AG08395 (cell line): ENCODE measurements around the gene ZGPAT.
"Not testable (repeated sequence)": the region's sequence is repeated elsewhere in the genome, so short reads cannot be mapped to it uniquely, and the experiment has no call there.

Experiments used
- DNase-seq: peaks from one replicate; pipeline ENCODE4 v3.0.0; 2012; ENCODE audit warnings: mixed read lengths, low spot score

Gene ZGPAT

GRCh38 chr20:63766695-63767426 lies 59.0 kb downstream of the ZGPAT start:
- DNase-seq: no peak

- no peak for DNase-seq
Observed at GRCh38 chr20:63767456-63767855, 59.6 kb downstream of the ZGPAT start.

- DNase-seq: no peak
Observed at GRCh38 chr20:63767886-63768285, 60.0 kb downstream of the ZGPAT start.

- DNase-seq: no peak
Observed at GRCh38 chr20:63768591-63769515, 61.0 kb downstream of the ZGPAT start.

- DNase-seq: no peak
Observed at GRCh38 chr20:63769891-63770474, 62.1 kb downstream of the ZGPAT start.

- DNase-seq: no peak
Observed at GRCh38 chr20:63771046-63771707, 63.3 kb downstream of the ZGPAT start.

- DNase-seq: peak; percentile 17
Observed at GRCh38 chr20:63772781-63773518, 65.1 kb downstream of the ZGPAT start.

- no peak for DNase-seq
Observed at GRCh38 chr20:63773571-63774241, 65.9 kb downstream of the ZGPAT start.

- DNase-seq: no peak
Observed at GRCh38 chr20:63774306-63774705, 66.5 kb downstream of the ZGPAT start.

GRCh38 chr20:63775096-63775978 lies 67.5 kb downstream of the ZGPAT start:
- peak; percentile 45 for DNase-seq

- not testable (repeated sequence) for DNase-seq
Observed at GRCh38 chr20:63776875-63777274, 69.0 kb downstream of the ZGPAT start.

- DNase-seq: no peak
Observed at GRCh38 chr20:63777614-63778013, 69.8 kb downstream of the ZGPAT start.

GRCh38 chr20:63778034-63778752 lies 70.4 kb downstream of the ZGPAT start:
- DNase-seq: no peak

GRCh38 chr20:63778857-63779256 lies 71.0 kb downstream of the ZGPAT start:
- DNase-seq: no peak

GRCh38 chr20:63781181-63781580 lies 73.3 kb downstream of the ZGPAT start:
- no peak for DNase-seq

GRCh38 chr20:63782051-63782471 lies 74.2 kb downstream of the ZGPAT start:
- DNase-seq: no peak

- DNase-seq: no peak
Observed at GRCh38 chr20:63782521-63782971, 74.7 kb downstream of the ZGPAT start.

- no peak for DNase-seq
Observed at GRCh38 chr20:63783970-63784369, 76.1 kb downstream of the ZGPAT start.

GRCh38 chr20:63785691-63786131 lies 77.9 kb downstream of the ZGPAT start:
- DNase-seq: no peak
